Measurements from ENCODE around the gene SHH.

DNA sequence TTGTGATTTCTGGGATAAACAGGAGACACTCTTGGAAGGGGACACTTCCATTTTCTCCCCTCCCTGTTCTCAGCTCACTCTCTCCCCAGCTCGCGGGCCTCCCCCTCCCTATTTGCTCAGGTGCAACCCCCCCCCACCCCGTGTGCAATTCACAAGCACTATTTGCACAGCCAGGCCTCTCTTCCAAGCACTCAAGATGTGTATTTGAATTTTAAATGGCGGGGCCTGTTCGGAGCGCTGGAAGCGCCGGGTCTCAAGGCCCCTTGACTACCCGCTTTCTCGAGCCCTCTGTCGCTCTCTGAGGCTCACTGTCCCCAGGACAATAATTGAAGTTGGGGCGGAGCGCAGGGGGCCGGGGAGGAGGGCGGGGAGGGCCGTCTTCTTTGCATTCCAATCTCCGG, 7.8 kb downstream of the SHH start:
- TF ChIP-seq, protein P1, sequence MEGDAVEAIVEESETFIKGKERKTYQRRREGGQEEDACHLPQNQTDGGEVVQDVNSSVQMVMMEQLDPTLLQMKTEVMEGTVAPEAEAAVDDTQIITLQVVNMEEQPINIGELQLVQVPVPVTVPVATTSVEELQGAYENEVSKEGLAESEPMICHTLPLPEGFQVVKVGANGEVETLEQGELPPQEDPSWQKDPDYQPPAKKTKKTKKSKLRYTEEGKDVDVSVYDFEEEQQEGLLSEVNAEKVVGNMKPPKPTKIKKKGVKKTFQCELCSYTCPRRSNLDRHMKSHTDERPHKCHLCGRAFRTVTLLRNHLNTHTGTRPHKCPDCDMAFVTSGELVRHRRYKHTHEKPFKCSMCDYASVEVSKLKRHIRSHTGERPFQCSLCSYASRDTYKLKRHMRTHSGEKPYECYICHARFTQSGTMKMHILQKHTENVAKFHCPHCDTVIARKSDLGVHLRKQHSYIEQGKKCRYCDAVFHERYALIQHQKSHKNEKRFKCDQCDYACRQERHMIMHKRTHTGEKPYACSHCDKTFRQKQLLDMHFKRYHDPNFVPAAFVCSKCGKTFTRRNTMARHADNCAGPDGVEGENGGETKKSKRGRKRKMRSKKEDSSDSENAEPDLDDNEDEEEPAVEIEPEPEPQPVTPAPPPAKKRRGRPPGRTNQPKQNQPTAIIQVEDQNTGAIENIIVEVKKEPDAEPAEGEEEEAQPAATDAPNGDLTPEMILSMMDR (IDR thresholded peaks at IDR 0.05): no peak
- TF ChIP-seq POLR2AphosphoS5 (IDR thresholded peaks at IDR 0.05) (no peak), EP300 (IDR thresholded peaks at IDR 0.05) (no peak)
